Prostate gland (tissue), 2 donors: ENCODE data around the gene SYNE1. TPM values are rescaled to one million over a fixed set of nuclear protein-coding genes. Genes with fewer than 3 reads are reported as not detected.
"Not testable (repeated sequence)": the region's sequence is repeated elsewhere in the genome, so short reads cannot be mapped to it uniquely, and the experiment has no call there.

Experiments
- DNase-seq: peaks from one replicate; pipeline ENCODE4 v3.0.0-alpha.2; 2019; ENCODE audit warnings: low spot score
- H3K27ac ChIP-seq, 2 donors: fragments of 200-600 bp; sonication (generic); 2 replicates each; pipeline ENCODE4 v1.5.1; 2017 to 2019
- H3K27me3 ChIP-seq: fragments of 200-600 bp; sonication (generic); replicated peaks from 2 replicates; pipeline ENCODE4 v1.5.1; 2019; ENCODE audit not compliant: insufficient read depth
- H3K36me3 ChIP-seq, 2 donors: fragments of 200-600 bp; sonication (generic); 1 replicate in 1 of 2; 2 replicates in 1 of 2; pipeline versions ENCODE4 v1.5.1 to v1.8.1; 2017 to 2019
- H3K4me1 ChIP-seq: fragments of 200-600 bp; sonication (generic); replicated peaks from 2 replicates; pipeline ENCODE4 v1.5.1; 2019
- H3K4me3 ChIP-seq, 2 donors: fragments of 200-600 bp; sonication (generic); 2 replicates each; pipeline ENCODE4 v1.5.1; 2017 to 2019
- H3K9me3 ChIP-seq: fragments of 200-600 bp; sonication (generic); 2 replicates; pipeline ENCODE4 v1.5.1; 2017
- CTCF ChIP-seq, 4 experiments: fragments of 200-600 bp in 2 of 4; fragments of 450-650 bp in 2 of 4; sonication (generic) in 2 of 4; IDR thresholded peaks; 1 replicate in 3 of 4; 2 replicates in 1 of 4; pipeline ENCODE4 v1.5.1; 2016 to 2019; ENCODE audit warnings: antibody characterized with exemption in 4 of 4, mild to moderate bottlenecking in 2 of 4, moderate library complexity in 2 of 4
- POLR2A ChIP-seq: fragments of 450-650 bp; IDR thresholded peaks from one replicate; pipeline ENCODE4 v1.6.1; 2016; ENCODE audit warnings: antibody characterized with exemption, mild to moderate bottlenecking
- POLR2AphosphoS5 ChIP-seq: sonication (generic); formaldehyde crosslinking; IDR thresholded peaks from one replicate; pipeline ENCODE4 v1.6.1; 2017; ENCODE audit warnings: antibody characterized with exemption
- WGBS: methylation state at CpG from one replicate; pipeline ENCODE4 v1.1.5; 2018; 5-methylcytosine and 5-hydroxymethylcytosine counted together
- intact Hi-C: fragments of 100-400 bp; cut with DNase I; formaldehyde crosslinking; loops from one replicate; pipeline ENCODE4 v1.14.2; 2022
- total RNA-seq, 2 donors: library from RNA; depleted of rRNA; stranded (reverse); fragments of >200 nt; gene quantifications; one replicate each; pipeline ENCODE4 v1.1.0, GENCODE V29; 2016

The SYNE1 gene
- total RNA-seq, 2 donors from 2014 or later, result 36.5 to 154 TPM

DNA sequence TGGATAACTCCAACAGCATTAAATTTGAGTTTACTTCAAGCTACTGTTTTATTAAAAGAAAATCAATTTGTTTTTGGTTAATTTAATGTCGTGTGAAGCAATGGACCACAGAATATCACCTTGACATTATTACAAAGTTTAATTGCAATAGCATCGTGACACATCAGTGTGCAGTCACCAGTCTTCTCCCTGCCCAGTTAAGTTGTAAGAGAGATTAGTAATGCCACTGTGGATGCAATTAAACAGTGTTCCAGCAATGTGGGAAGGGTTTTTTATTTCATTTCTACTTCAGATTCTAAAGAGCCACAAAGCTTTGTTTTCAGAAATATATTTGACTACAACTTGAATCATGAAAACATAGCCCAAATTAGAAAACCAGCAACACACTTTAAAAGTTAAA is 128.7 kb downstream of the SYNE1 start:
- WGBS, result 69% methylated on average over 2 of the region's 2 CpGs
- Histone ChIP-seq H3K27me3 (no peaks in the 10 kb centered on the region), H3K9me3 (no peaks in the 10 kb centered on the region), H3K36me3 (no peaks in the 10 kb centered on the region), H3K4me1 (no peaks in the 10 kb centered on the region), H3K4me3 (no peak overlapping the region), H3K27ac (no peak overlapping the region)
- intact Hi-C loops, result no loop called here
- DNase-seq, result no peak
- TF ChIP-seq CTCF (IDR thresholded peaks at IDR 0.05), result no peak
- no peak for TF ChIP-seq POLR2AphosphoS5
- no peak for TF ChIP-seq POLR2A

GRCh38 chr6:152503546-152503945 is 133.6 kb downstream of the SYNE1 start:
- WGBS, result 85% methylated on average over 3 of the region's 3 CpGs
- Histone ChIP-seq H3K9me3 (no peaks in the 10 kb centered on the region), H3K27ac (no peak overlapping the region), H3K27me3 (no peaks in the 10 kb centered on the region), H3K4me1 (no peaks in the 10 kb centered on the region), H3K36me3 (no peaks in the 10 kb centered on the region), H3K4me3 (no peak overlapping the region)
- TF ChIP-seq CTCF (IDR thresholded peaks at IDR 0.05) (no peak), POLR2A (no peak), POLR2AphosphoS5 (no peak)
- intact Hi-C loops, result no loop called here
- DNase-seq, result no peak

DNA sequence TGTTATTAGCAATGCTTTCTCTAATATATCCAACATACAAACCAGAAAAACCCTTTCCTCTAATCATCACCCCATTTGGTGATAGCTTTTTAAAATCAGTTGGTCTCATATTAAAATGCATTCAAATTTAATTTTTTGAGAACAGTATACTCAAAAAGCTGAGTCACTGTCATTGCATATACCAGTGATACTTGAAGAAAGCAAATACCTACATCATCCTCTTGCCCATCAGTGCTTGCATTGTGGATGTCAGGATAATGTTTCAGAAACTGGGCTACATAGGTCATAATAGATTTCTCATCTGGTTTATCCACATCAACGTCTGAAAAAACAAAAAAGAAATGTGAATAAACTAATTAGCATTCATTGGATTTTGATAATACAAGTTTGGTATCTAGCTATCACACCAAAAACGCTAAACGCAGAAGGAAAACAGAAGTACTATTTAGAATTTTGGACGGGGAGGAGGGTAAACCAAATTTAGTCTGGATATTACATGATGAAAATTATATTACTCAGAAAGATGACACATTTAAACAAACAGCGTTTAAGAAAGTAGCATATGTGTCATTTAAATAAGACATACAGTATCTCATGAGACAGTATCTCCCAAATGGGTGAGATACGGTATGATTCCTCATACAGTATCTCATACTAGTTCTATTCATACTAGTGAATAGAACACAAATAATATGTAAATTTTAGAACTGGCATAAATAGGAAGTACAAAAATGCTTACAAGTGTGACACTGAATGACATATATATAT is 134.6 kb downstream of the SYNE1 start:
- no peaks in the 10 kb centered on the region for H3K27me3 ChIP-seq
- no peak for TF ChIP-seq POLR2A
- TF ChIP-seq CTCF (IDR thresholded peaks at IDR 0.05), result no peak
- no peak for TF ChIP-seq POLR2AphosphoS5
- no peaks in the 10 kb centered on the region for H3K4me1 ChIP-seq
- 91% methylated on average over 6 of the region's 6 CpGs for WGBS
- H3K4me3 ChIP-seq, result no peak overlapping the region
- DNase-seq, result no peak
- intact Hi-C loops, result no loop called here
- H3K27ac ChIP-seq, result no peak overlapping the region
- H3K36me3 ChIP-seq, result no peaks in the 10 kb centered on the region
- H3K9me3 ChIP-seq, result no peaks in the 10 kb centered on the region

DNA sequence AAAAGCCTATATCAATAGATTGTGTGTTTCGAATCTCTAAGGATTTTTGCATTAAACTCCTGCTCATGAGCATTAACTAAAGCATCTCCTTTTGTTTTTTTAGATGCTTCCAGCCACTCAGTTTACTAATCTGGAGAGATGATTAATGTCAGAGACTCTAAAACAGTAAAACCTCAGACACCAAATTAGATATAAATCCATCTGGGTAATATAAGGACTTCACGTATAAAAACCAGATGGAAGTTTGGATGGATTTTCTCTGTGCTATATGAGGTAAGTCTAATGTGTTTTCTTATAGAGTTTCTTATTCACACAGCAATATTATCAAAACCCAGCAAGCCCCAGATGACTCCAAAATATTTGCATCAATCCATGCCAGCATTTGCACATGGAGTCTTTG is 137.2 kb downstream of the SYNE1 start:
- H3K4me3 ChIP-seq, result no peak overlapping the region
- H3K27me3 ChIP-seq, result no peaks in the 10 kb centered on the region
- no peaks in the 10 kb centered on the region for H3K36me3 ChIP-seq
- no peak overlapping the region for H3K27ac ChIP-seq
- TF ChIP-seq POLR2AphosphoS5 (no peak), POLR2A (no peak), CTCF (IDR thresholded peaks at IDR 0.05) (no peak)
- H3K4me1 ChIP-seq, result no peaks in the 10 kb centered on the region
- intact Hi-C loops, result no loop called here
- H3K9me3 ChIP-seq, result no peaks in the 10 kb centered on the region
- DNase-seq, result no peak
- WGBS, result 87% methylated on average over 2 of the region's 2 CpGs

DNA sequence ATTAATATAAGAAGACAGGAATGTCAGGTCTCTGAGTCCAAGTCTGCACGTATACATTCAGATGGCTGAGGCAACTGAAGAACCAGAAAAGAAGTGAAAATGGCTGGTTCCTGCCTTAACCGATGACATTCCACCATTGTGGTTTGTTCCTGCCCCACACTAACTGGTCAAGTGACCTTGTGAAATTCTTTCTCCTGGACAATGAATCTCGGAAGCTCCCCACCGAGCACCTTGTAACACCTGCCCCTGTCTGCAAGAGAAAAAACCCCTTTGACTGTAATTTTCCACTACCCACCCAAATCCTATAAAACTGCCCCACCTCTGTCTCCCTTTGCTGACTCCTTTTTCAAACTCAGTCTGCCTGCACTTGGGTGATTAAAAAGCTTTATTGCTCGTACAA is 140.4 kb downstream of the SYNE1 start:
- no peaks in the 10 kb centered on the region for H3K36me3 ChIP-seq
- no peak overlapping the region for H3K4me3 ChIP-seq
- intact Hi-C loops, result no loop called here
- no peak for DNase-seq
- H3K9me3 ChIP-seq, result no peaks in the 10 kb centered on the region
- TF ChIP-seq POLR2AphosphoS5, result no peak
- no peak for TF ChIP-seq POLR2A
- TF ChIP-seq CTCF (IDR thresholded peaks at IDR 0.05), result no peak
- H3K4me1 ChIP-seq, result no peaks in the 10 kb centered on the region
- WGBS, result 59% methylated on average over 5 of the region's 5 CpGs
- H3K27me3 ChIP-seq, result no peaks in the 10 kb centered on the region
- no peak overlapping the region for H3K27ac ChIP-seq

DNA sequence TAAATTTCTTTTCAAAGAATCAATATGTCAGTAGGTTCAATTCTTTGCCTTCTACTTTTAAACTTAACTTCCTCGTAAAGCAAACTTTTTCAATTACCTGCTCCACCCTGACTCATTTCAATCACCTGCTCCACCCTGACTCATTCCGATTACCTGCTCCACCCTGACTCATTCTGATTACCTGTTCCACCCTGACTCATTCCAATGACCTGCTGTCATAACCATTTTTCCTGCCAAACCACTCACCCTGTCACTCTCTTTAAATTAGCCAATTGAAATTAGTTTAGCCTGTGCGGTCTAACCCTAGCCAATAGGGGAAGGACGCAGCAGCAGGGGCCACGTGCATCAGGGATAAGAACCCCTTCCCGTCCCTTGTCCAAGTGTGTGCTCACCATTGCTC is 141.7 kb downstream of the SYNE1 start:
- H3K9me3 ChIP-seq, H3K27ac ChIP-seq, H3K36me3 ChIP-seq, intact Hi-C loops, H3K4me3 ChIP-seq, DNase-seq, H3K27me3 ChIP-seq, H3K4me1 ChIP-seq: not testable (repeated sequence)
- 89% methylated on average over 6 of the region's 6 CpGs for WGBS

DNA sequence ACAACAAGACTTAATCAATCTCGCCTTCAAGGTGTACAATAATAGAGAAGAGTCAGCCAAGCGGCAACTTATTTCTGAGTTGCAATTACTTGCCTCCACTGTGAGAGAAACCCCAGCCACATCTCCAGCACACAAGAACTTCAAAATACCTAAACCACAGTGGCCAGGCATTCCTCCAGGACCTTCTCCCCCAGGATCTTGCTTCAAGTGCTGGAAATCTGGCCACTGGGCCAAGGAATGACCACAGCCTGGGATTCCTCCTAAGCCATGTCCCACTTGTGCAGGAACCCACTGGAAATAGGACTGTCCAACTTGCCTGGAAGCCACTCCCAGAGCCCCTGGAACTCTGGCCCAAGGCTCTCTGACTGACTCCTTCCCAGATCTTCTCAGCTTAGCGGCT is 144.9 kb downstream of the SYNE1 start:
- intact Hi-C loops, DNase-seq, H3K4me3 ChIP-seq, H3K4me1 ChIP-seq, H3K9me3 ChIP-seq, H3K27ac ChIP-seq, H3K36me3 ChIP-seq, H3K27me3 ChIP-seq: not testable (repeated sequence)
- 93% methylated on average over 3 of the region's 3 CpGs for WGBS
